Esophagus muscularis mucosa (tissue), 4 donors: Measurements from ENCODE around the gene LHX5. TPM values are rescaled to one million over a fixed set of nuclear protein-coding genes. Genes with fewer than 3 reads are reported as not detected.

Experiments used
- DNase-seq: peaks from one replicate; pipeline ENCODE4 v3.0.0-alpha.2; 2017; ENCODE audit errors: extremely low spot score
- H3K27ac ChIP-seq, 4 donors: fragments of 200-600 bp; sonication (generic); replicated peaks in 1 of 4; 1 replicate in 3 of 4; 2 replicates in 1 of 4; pipeline ENCODE4 v1.5.1; 2016 to 2019; ENCODE audit warnings: mild to moderate bottlenecking in 1 of 4
- H3K27me3 ChIP-seq, 4 donors: fragments of 200-600 bp; sonication (generic); one replicate each; pipeline versions ENCODE4 v1.5.1 to v1.6.0; 2016 to 2019
- H3K36me3 ChIP-seq, 4 donors: fragments of 200-600 bp; sonication (generic); one replicate each; pipeline ENCODE4 v1.5.1; 2016 to 2019
- H3K4me1 ChIP-seq, 4 donors: fragments of 200-600 bp; sonication (generic); one replicate each; pipeline ENCODE4 v1.5.1; 2016 to 2019
- H3K4me3 ChIP-seq, 4 donors: fragments of 200-600 bp; sonication (generic); 1 replicate in 2 of 4; 2 replicates in 2 of 4; pipeline ENCODE4 v1.5.1; 2016 to 2019; ENCODE audit warnings: mild to moderate bottlenecking in 4 of 4, moderate library complexity in 1 of 4
- H3K9me3 ChIP-seq, 4 donors: fragments of 200-600 bp; sonication (generic); 1 replicate in 3 of 4; 2 replicates in 1 of 4; pipeline ENCODE4 v1.5.1; 2016 to 2019
- CTCF ChIP-seq, 3 experiments: fragments of 200-600 bp in 2 of 3; fragments of 450-650 bp in 1 of 3; sonication (generic) in 2 of 3; IDR thresholded peaks; one replicate each; pipeline ENCODE4 v1.5.1; 2017 to 2019; ENCODE audit warnings: antibody characterized with exemption in 3 of 3, mild to moderate bottlenecking in 2 of 3, moderate library complexity in 1 of 3
- EP300 ChIP-seq: sonication (generic); formaldehyde crosslinking; IDR thresholded peaks from one replicate; pipeline ENCODE4 v1.6.1; 2017; ENCODE audit warnings: antibody characterized with exemption
- POLR2A ChIP-seq: fragments of 450-650 bp; IDR thresholded peaks from one replicate; pipeline ENCODE4 v1.6.1; 2017; ENCODE audit warnings: antibody characterized with exemption, moderate library complexity, mild to moderate bottlenecking, low read depth
- POLR2AphosphoS5 ChIP-seq, 2 donors: sonication (generic); formaldehyde crosslinking; IDR thresholded peaks; one replicate each; pipeline ENCODE4 v1.6.1; 2017; ENCODE audit warnings: antibody characterized with exemption in 2 of 2
- WGBS: methylation state at CpG from one replicate; pipeline ENCODE4 v1.1.5; 2018; 5-methylcytosine and 5-hydroxymethylcytosine counted together
- intact Hi-C: fragments of 100-400 bp; cut with DNase I; formaldehyde crosslinking; loops from one replicate; pipeline ENCODE4 v1.15.1; 2023
- total RNA-seq, 4 donors: library from RNA; depleted of rRNA; stranded (reverse); fragments of >200 nt; gene quantifications; one replicate each; pipeline versions ENCODE4 v1.1.0 to v1.2.1, GENCODE V29; 2016

Gene LHX5
- total RNA-seq, 4 donors from 2014 or later: not detected

DNA sequence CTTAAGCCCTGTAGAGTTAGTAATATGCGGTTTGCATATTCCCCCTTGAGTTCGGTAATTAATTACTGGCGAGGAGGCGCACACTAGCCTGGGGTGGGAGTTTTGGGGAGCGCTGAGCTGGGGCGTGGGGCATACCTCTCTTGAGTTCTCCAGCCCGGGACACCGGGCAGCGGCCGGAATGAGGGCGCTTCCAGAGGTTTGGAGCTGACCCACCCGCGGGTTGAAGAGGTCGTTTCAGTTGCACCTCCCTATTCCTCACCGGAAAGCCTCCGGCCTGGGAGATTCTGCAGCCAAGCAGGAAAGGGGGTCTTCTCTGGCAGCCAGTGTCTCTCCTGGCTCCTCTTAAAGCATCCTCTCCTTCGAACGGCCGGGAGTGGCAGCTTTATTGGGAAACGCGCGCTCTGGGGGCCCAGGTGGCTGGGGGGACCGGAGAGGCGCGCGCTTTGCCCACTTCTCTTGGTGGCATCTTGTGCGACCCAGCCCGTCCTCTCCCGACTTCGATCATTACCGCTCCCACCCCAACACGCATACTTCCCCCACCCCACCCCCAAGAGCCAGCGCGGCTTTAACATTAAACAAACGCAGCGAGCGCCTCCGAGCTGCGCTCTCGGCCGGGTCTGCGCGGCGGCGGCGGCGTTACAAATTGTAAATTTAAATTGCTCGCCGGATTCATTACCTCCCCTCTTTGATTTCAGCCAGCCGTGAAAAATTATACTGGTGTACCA, 3.9 kb upstream of the LHX5 start:
- Histone ChIP-seq H3K4me3 (no peak overlapping the region), H3K4me1 (peaks cover 0 to 25% (median 5%) of the 10 kb centered on the region in 4 donors), H3K36me3 (no peaks in the 10 kb centered on the region), H3K27ac (no peak overlapping the region), H3K9me3 (no peaks in the 10 kb centered on the region), H3K27me3 (peaks cover 0 to 100% (median 68%) of the 10 kb centered on the region in 4 donors)
- TF ChIP-seq POLR2A: no peak
- TF ChIP-seq CTCF (IDR thresholded peaks at IDR 0.05): no peak
- no peak for TF ChIP-seq EP300
- TF ChIP-seq POLR2AphosphoS5 (IDR thresholded peaks at IDR 0.05): no peak
- WGBS: 2% methylated on average over 26 of the region's 50 CpGs
- no peak for DNase-seq
- intact Hi-C loops: no loop called here

- Histone ChIP-seq H3K4me3 (no peak overlapping the region), H3K9me3 (no peaks in the 10 kb centered on the region), H3K4me1 (peaks cover 0 to 26% (median 5%) of the 10 kb centered on the region in 4 donors), H3K27ac (no peak overlapping the region), H3K27me3 (peaks cover 0 to 100% (median 66%) of the 10 kb centered on the region in 4 donors), H3K36me3 (no peaks in the 10 kb centered on the region)
- 4% methylated on average over 19 of the region's 19 CpGs for WGBS
- TF ChIP-seq EP300: no peak
- no peak for TF ChIP-seq POLR2A
- no peak for TF ChIP-seq CTCF (IDR thresholded peaks at IDR 0.05)
- TF ChIP-seq POLR2AphosphoS5 (IDR thresholded peaks at IDR 0.05): no peak
- intact Hi-C loops: no loop called here
- DNase-seq: no peak
Observed at GRCh38 chr12:113474635-113475436, 3.2 kb upstream of the LHX5 start.

DNA sequence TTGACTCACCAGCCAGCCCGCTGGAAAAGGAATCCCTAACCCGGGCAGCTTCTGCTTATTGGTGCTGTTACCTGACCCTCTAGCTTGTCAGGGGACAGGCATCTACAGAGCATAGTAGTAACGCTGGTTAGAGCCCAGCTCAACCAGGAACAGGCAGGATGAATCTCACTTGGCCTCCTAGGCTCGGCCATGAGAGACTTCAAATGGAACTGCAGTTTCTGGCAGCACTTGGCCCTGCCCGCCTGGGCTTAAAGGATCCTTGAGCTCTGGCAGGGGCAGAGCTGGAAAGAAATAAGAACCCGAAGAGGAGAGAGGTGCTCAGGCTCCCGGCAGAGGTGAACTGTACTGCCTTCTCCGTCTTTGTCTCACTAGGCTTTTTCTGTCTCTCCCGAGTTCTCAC, 2.3 kb upstream of the LHX5 start:
- Histone ChIP-seq H3K36me3 (no peaks in the 10 kb centered on the region), H3K9me3 (no peaks in the 10 kb centered on the region), H3K27me3 (peaks cover 0 to 100% (median 63%) of the 10 kb centered on the region in 4 donors), H3K4me3 (no peak overlapping the region), H3K4me1 (peaks cover 0 to 20% (median 3%) of the 10 kb centered on the region in 4 donors), H3K27ac (no peak overlapping the region)
- no peak for TF ChIP-seq POLR2AphosphoS5 (IDR thresholded peaks at IDR 0.05)
- TF ChIP-seq CTCF (IDR thresholded peaks at IDR 0.05): no peak
- no peak for TF ChIP-seq POLR2A
- TF ChIP-seq EP300: no peak
- DNase-seq: no peak
- WGBS: 4% methylated on average over 5 of the region's 9 CpGs
- intact Hi-C loops: no loop called here

GRCh38 chr12:113473400-113473799, 1.7 kb upstream of the LHX5 start:
- 17% methylated on average over 6 of the region's 6 CpGs for WGBS
- Histone ChIP-seq H3K36me3 (no peaks in the 10 kb centered on the region), H3K27ac (no peak overlapping the region), H3K9me3 (no peaks in the 10 kb centered on the region), H3K4me1 (peaks cover 0 to 21% (median 4%) of the 10 kb centered on the region in 4 donors), H3K27me3 (peaks cover 0 to 100% (median 63%) of the 10 kb centered on the region in 4 donors), H3K4me3 (no peak overlapping the region)
- no peak for DNase-seq
- intact Hi-C loops: no loop called here
- TF ChIP-seq CTCF (IDR thresholded peaks at IDR 0.05): no peak
- no peak for TF ChIP-seq POLR2AphosphoS5 (IDR thresholded peaks at IDR 0.05)
- no peak for TF ChIP-seq EP300
- no peak for TF ChIP-seq POLR2A
